CD4-positive, alpha-beta T cell (primary cell): ENCODE data around the gene TMCO4. TPM values are rescaled to one million over a fixed set of nuclear protein-coding genes. Genes with fewer than 3 reads are reported as not detected.

ENCODE experiments used
- ATAC-seq: fragments of 200-7000 bp; cut with Tn5 transposase; one replicate; pipeline ENCODE4 v1.10.0; 2022; ENCODE audit warnings: mild to moderate bottlenecking; ENCODE audit not compliant: poor library complexity
- CTCF ChIA-PET: fragments of 350-600 bp; sonication (Branson Sonifier 250); formaldehyde crosslinking; loops from one replicate; lab custom pipeline; 2021; ENCODE audit warnings: antibody characterized with exemption, inconsistent platforms; lab: Charles Lee
- POLR2A ChIA-PET: fragments of 350-600 bp; sonication (Branson Sonifier 250); formaldehyde crosslinking; loops from one replicate; lab custom pipeline; 2021; ENCODE audit warnings: antibody characterized with exemption, inconsistent platforms; lab: Charles Lee
- DNase-seq, 14 experiments: peaks; one replicate each; pipeline ENCODE4 v3.0.0-alpha.2; 2013 to 2020; ENCODE audit warnings: mixed read lengths in 2 of 14
- H3K27ac ChIP-seq, 2 donors: one replicate each; pipeline versions ENCODE4 v1.5.1 to v1.7.0; 2013; ENCODE audit warnings: low read length in 2 of 2, low read depth in 1 of 2, mild to moderate bottlenecking in 1 of 2
- H3K27me3 ChIP-seq, 2 experiments: 1 replicate in 1 of 2; 2 replicates in 1 of 2; pipeline versions ENCODE4 v1.6.1 to v1.7.0; 2013; ENCODE audit warnings: low read length in 2 of 2, control low read depth in 1 of 2, mild to moderate bottlenecking in 1 of 2, moderate library complexity in 1 of 2; ENCODE audit not compliant: insufficient read depth in 2 of 2, control insufficient read depth in 1 of 2
- H3K36me3 ChIP-seq: one replicate; pipeline ENCODE4 v1.6.1; 2013; ENCODE audit warnings: low read length, control low read depth; ENCODE audit not compliant: insufficient read depth
- H3K4me1 ChIP-seq: one replicate; pipeline ENCODE4 v1.6.1; 2013; ENCODE audit warnings: low read length, control low read depth; ENCODE audit not compliant: insufficient read depth
- H3K4me3 ChIP-seq: one replicate; pipeline ENCODE4 v1.5.1; 2013; ENCODE audit warnings: mild to moderate bottlenecking, low read length, moderate library complexity
- H3K9me3 ChIP-seq, 2 experiments: 1 replicate in 1 of 2; 2 replicates in 1 of 2; pipeline versions ENCODE4 v1.6.1 to v1.7.0; 2013; ENCODE audit warnings: low read length in 2 of 2, mild to moderate bottlenecking in 2 of 2, control low read depth in 1 of 2, moderate library complexity in 1 of 2; ENCODE audit not compliant: control insufficient read depth in 1 of 2, insufficient read depth in 1 of 2
- H3K27ac Mint-ChIP-seq: one replicate; pipeline ENCODE4 v1.8.0; 2020; ENCODE audit warnings: mixed read lengths
- H3K27me3 Mint-ChIP-seq: one replicate; pipeline ENCODE4 v1.8.0; 2021; ENCODE audit warnings: mixed read lengths
- H3K36me3 Mint-ChIP-seq: one replicate; pipeline ENCODE4 v1.8.0; 2021; ENCODE audit warnings: low read depth, mixed read lengths
- H3K4me1 Mint-ChIP-seq: one replicate; pipeline ENCODE4 v1.8.0; 2021; ENCODE audit warnings: low read depth, mixed read lengths
- H3K4me3 Mint-ChIP-seq: one replicate; pipeline ENCODE4 v1.8.0; 2020; ENCODE audit warnings: mild to moderate bottlenecking, mixed read lengths
- H3K9me3 Mint-ChIP-seq: one replicate; pipeline ENCODE4 v1.8.0; 2020; ENCODE audit warnings: mixed read lengths
- CTCF ChIP-seq: fragments of 200-600 bp; IDR thresholded peaks from one replicate; pipeline ENCODE4 v1.8.0; 2022; ENCODE audit warnings: antibody characterized with exemption, mild to moderate bottlenecking
- intact Hi-C, 2 experiments: fragments of 100-400 bp; cut with DNase I in 1 of 2; cut with micrococcal nuclease in 1 of 2; formaldehyde crosslinking; loops; one replicate each; pipeline versions ENCODE4 v1.15.1 to v1.9.0; 2023 to 2025; cut with DNase I, micrococcal nuclease
- total RNA-seq, 174 experiments: library from RNA in 2 of 174; stranded (reverse) in 2 of 174; gene quantifications; one replicate each; pipeline ENCODE4 v1.2.3 and lab custom pipeline; 2021 to 2026

The TMCO4 gene
- total RNA-seq, 2 experiments from 2014 or later: 12.4 to 13.9 TPM

GRCh38 chr1:19709260-19709793 lies 90.4 kb downstream of the TMCO4 start:
- Histone ChIP-seq H3K27me3 (no peaks in the 10 kb centered on the region), H3K36me3 (peaks cover 14% of the 10 kb centered on the region), H3K27ac (no peak overlapping the region), H3K9me3 (no peaks in the 10 kb centered on the region), H3K4me1 (peaks cover 16% of the 10 kb centered on the region), H3K4me3 (no peak overlapping the region)
- intact Hi-C loops: no loop called here
- CTCF ChIA-PET: interaction anchor here (0.6 kb wide), 1 partner anchor 14 kb away, joined by 3 read pairs; no protein-coding TSS in a partner anchor
- H3K4me3 Mint-ChIP-seq: no peak overlapping the region
- H3K4me1 Mint-ChIP-seq: peaks cover 19% of the 10 kb centered on the region
- DNase-seq (no peak), ATAC-seq (no peak)
- TF ChIP-seq CTCF: no peak
- H3K9me3 Mint-ChIP-seq: no peaks in the 10 kb centered on the region
- H3K27me3 Mint-ChIP-seq: no peaks in the 10 kb centered on the region
- POLR2A ChIA-PET: no interaction called here
- H3K36me3 Mint-ChIP-seq: peaks cover 28% of the 10 kb centered on the region
- no peak overlapping the region for H3K27ac Mint-ChIP-seq

- peaks cover 28% of the 10 kb centered on the region for H3K36me3 Mint-ChIP-seq
- ChIA-PET POLR2A (no interaction called here), CTCF (no interaction called here)
- H3K4me3 ChIP-seq: no peak overlapping the region
- H3K36me3 ChIP-seq: peaks cover 14% of the 10 kb centered on the region
- DNase-seq (no peak), ATAC-seq (no peak)
- H3K27me3 ChIP-seq: no peaks in the 10 kb centered on the region
- intact Hi-C loops: no loop called here
- H3K27me3 Mint-ChIP-seq: no peaks in the 10 kb centered on the region
- no peaks in the 10 kb centered on the region for H3K9me3 Mint-ChIP-seq
- H3K9me3 ChIP-seq: no peaks in the 10 kb centered on the region
- no peak overlapping the region for H3K4me3 Mint-ChIP-seq
- H3K27ac Mint-ChIP-seq: no peak overlapping the region
- H3K4me1 ChIP-seq: peaks cover 20% of the 10 kb centered on the region
- H3K4me1 Mint-ChIP-seq: peaks cover 25% of the 10 kb centered on the region
- TF ChIP-seq CTCF: no peak
- H3K27ac ChIP-seq: no peak overlapping the region
Observed at GRCh38 chr1:19708567-19709110, 91.1 kb downstream of the TMCO4 start.

- DNase-seq (no peak), ATAC-seq (no peak)
- Histone ChIP-seq H3K27me3 (no peaks in the 10 kb centered on the region), H3K4me1 (peaks cover 17% of the 10 kb centered on the region), H3K27ac (no peak overlapping the region), H3K4me3 (no peak overlapping the region), H3K9me3 (no peaks in the 10 kb centered on the region), H3K36me3 (peaks cover 10% of the 10 kb centered on the region)
- Mint-ChIP-seq H3K9me3 (no peaks in the 10 kb centered on the region), H3K4me3 (no peak overlapping the region), H3K4me1 (peaks cover 22% of the 10 kb centered on the region), H3K36me3 (peaks cover 28% of the 10 kb centered on the region), H3K27me3 (no peaks in the 10 kb centered on the region), H3K27ac (no peak overlapping the region)
- CTCF ChIA-PET: interaction anchor here (1.2 to 5.0 kb wide), 2 partner anchors 10 to 45 kb away, joined by 3 to 68 read pairs; no protein-coding TSS in a partner anchor
- TF ChIP-seq CTCF: no peak
- intact Hi-C loops: no loop called here
- POLR2A ChIA-PET: interaction anchor here (1.0 kb wide), 1 partner anchor 45 kb away, joined by 3 read pairs; no protein-coding TSS in a partner anchor
Observed at GRCh38 chr1:19706136-19706535, 93.6 kb downstream of the TMCO4 start.
